CD4-positive, alpha-beta T cell treated with Interleukin-15 for 4 hours (primary cell): ENCODE data around the gene EIF2B4.
"Not testable (repeated sequence)": the region's sequence is repeated elsewhere in the genome, so short reads cannot be mapped to it uniquely, and the experiment has no call there.

Source experiments
- DNase-seq: peaks from one replicate; pipeline ENCODE4 v3.0.0-alpha.2; 2020; ENCODE audit warnings: low spot score

EIF2B4 gene

GRCh38 chr2:27377618-27378095 is 7.5 kb upstream of the EIF2B4 start:
- DNase-seq = no peak

GRCh38 chr2:27376866-27377617 is 6.9 kb upstream of the EIF2B4 start:
- DNase-seq = no peak

GRCh38 chr2:27376151-27376865 is 6.2 kb upstream of the EIF2B4 start:
- no peak for DNase-seq

- no peak for DNase-seq
Observed at GRCh38 chr2:27375513-27376099, 5.5 kb upstream of the EIF2B4 start.

- DNase-seq = no peak
Observed at GRCh38 chr2:27373567-27373966, 3.4 kb upstream of the EIF2B4 start.

GRCh38 chr2:27372937-27373336 is 2.8 kb upstream of the EIF2B4 start:
- DNase-seq = no peak

- DNase-seq = peak; percentile 29
Observed at GRCh38 chr2:27370816-27371620, 880 bp upstream of the EIF2B4 start.

- DNase-seq = no peak
Observed at GRCh38 chr2:27369471-27370025, 590 bp downstream of the EIF2B4 start.

GRCh38 chr2:27363933-27364332 is 6.2 kb downstream of the EIF2B4 start:
- DNase-seq = no peak

- DNase-seq = no peak
Observed at GRCh38 chr2:27362678-27363420, 7.3 kb downstream of the EIF2B4 start.

- peak; percentile 93 for DNase-seq
Observed at GRCh38 chr2:27356382-27357181, 13.6 kb downstream of the EIF2B4 start, which contains the start of gene GTF3C2. TSS of gene GTF3C2 (minus strand) at chr2:27356764. CDS start at chr2:27343554, 13,210 bp downstream.

- DNase-seq = no peak
Observed at GRCh38 chr2:27356056-27356381, 14.1 kb downstream of the EIF2B4 start.

- no peak for DNase-seq
Observed at GRCh38 chr2:27354597-27354927, 15.6 kb downstream of the EIF2B4 start.

- no peak for DNase-seq
Observed at GRCh38 chr2:27353762-27354596, 16.2 kb downstream of the EIF2B4 start.

- not testable (repeated sequence) for DNase-seq
Observed at GRCh38 chr2:27353386-27353761, 16.8 kb downstream of the EIF2B4 start.

GRCh38 chr2:27351802-27352598 is 18.1 kb downstream of the EIF2B4 start:
- peak; percentile 11 for DNase-seq

GRCh38 chr2:27350106-27350693 is 19.9 kb downstream of the EIF2B4 start:
- no peak for DNase-seq

- DNase-seq = no peak
Observed at GRCh38 chr2:27347641-27348040, 22.5 kb downstream of the EIF2B4 start.
